CD4-positive, CD25-positive, alpha-beta regulatory T cell (primary cell): Measurements from ENCODE around the gene NDC1. TPM values are rescaled to one million over a fixed set of nuclear protein-coding genes. Genes with fewer than 3 reads are reported as not detected.

Experiments used
- ATAC-seq, 2 donors: fragments of 150-1000 bp; cut with Tn5 transposase; one replicate each; pipeline ENCODE4 v1.10.0; 2021; ENCODE audit warnings: low read depth in 2 of 2, moderate number of reproducible peaks in 2 of 2, moderate library complexity in 1 of 2
- DNase-seq, 3 donors: peaks; one replicate each; pipeline versions ENCODE4 v3.0.0 to v3.0.0-alpha.2; 2012 to 2022; ENCODE audit warnings: mixed read lengths in 1 of 3
- H3K27ac ChIP-seq: one replicate; pipeline ENCODE4 v1.7.0; 2013; ENCODE audit warnings: mild to moderate bottlenecking, low read length; ENCODE audit not compliant: insufficient read depth, poor library complexity, severe bottlenecking
- H3K27me3 ChIP-seq: one replicate; pipeline ENCODE4 v1.7.0; 2013; ENCODE audit warnings: low read length; ENCODE audit not compliant: control insufficient read depth, insufficient read depth
- H3K36me3 ChIP-seq: one replicate; pipeline ENCODE4 v1.7.0; 2013; ENCODE audit warnings: mild to moderate bottlenecking, low read length, moderate library complexity; ENCODE audit not compliant: control insufficient read depth, insufficient read depth
- H3K4me1 ChIP-seq: 2 replicates; pipeline ENCODE4 v1.7.0; 2013; ENCODE audit warnings: mild to moderate bottlenecking, low read length; ENCODE audit not compliant: insufficient read depth, control insufficient read depth, poor library complexity, severe bottlenecking
- H3K4me3 ChIP-seq: one replicate; pipeline ENCODE4 v1.7.0; 2013; ENCODE audit warnings: low read depth, mild to moderate bottlenecking, low read length, moderate library complexity
- H3K9me3 ChIP-seq, 2 experiments: 1 replicate in 1 of 2; 2 replicates in 1 of 2; pipeline ENCODE4 v1.7.0; 2013; ENCODE audit warnings: low read length in 2 of 2, mild to moderate bottlenecking in 1 of 2, moderate library complexity in 1 of 2; ENCODE audit not compliant: control insufficient read depth in 2 of 2
- H3K27ac Mint-ChIP-seq, 3 donors: one replicate each; pipeline ENCODE4 v1.8.0; 2020 to 2022; ENCODE audit warnings: mild to moderate bottlenecking in 3 of 3, mixed read lengths in 3 of 3, moderate library complexity in 2 of 3
- H3K27me3 Mint-ChIP-seq: one replicate; pipeline ENCODE4 v1.8.0; 2022; ENCODE audit warnings: mild to moderate bottlenecking, mixed read lengths
- H3K36me3 Mint-ChIP-seq: one replicate; pipeline ENCODE4 v1.8.0; 2020; ENCODE audit warnings: mixed read lengths
- H3K4me1 Mint-ChIP-seq, 4 donors: one replicate each; pipeline ENCODE4 v1.8.0; 2020 to 2022; ENCODE audit warnings: mixed read lengths in 4 of 4, mild to moderate bottlenecking in 1 of 4
- H3K4me3 Mint-ChIP-seq, 4 donors: one replicate each; pipeline ENCODE4 v1.8.0; 2020 to 2022; ENCODE audit warnings: mild to moderate bottlenecking in 4 of 4, mixed read lengths in 4 of 4, moderate library complexity in 3 of 4
- H3K9me3 Mint-ChIP-seq, 7 donors: one replicate each; pipeline ENCODE4 v1.8.0; 2020 to 2022; ENCODE audit warnings: mixed read lengths in 7 of 7, mild to moderate bottlenecking in 3 of 7, moderate library complexity in 2 of 7
- polyA plus RNA-seq, 4 donors: library from polyadenylated mRNA; unstranded; fragments of 300-500 nt; fragmentation: Illumina TruSeq; gene quantifications; one replicate each; pipeline ENCODE4 v1.2.3, GENCODE V29; 2021
- total RNA-seq: library from RNA; stranded (reverse); gene quantifications from one replicate; pipeline ENCODE4 v1.2.3, GENCODE V29; 2022

NDC1 gene
- total and polyA plus RNA-seq, 5 donors from 2014 or later: 3.3 to 6.4 (median 4.8) TPM

DNA sequence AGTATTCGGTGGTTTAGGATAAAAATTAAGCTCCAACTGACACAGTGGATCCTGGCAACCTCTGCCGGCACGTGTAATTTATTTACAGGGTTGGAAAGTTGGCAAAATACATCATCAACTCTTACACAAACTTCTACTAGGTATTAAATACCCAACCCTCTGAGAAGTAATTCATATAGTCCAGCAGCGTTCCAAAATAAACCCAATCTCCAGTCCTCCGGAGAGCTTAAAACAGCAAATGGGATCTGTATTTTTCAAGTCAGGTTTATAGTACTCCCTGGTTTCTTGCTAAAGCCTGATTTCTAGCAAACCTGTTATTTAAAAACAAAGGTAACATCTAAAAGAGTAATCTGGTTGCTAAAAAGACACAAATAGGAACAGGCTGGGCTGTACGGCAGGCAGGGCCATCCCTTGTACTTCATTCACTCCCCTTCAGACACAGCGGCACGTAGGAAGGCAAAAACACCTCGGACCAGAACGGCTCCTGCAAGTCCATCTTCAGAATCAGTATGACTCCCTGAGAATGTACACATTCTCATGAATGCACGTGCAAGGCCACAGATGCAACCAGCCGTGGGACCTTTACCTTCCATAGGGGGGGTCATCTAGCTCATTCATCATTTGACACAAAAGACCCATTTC lies 107.8 kb downstream of the NDC1 start:
- Histone ChIP-seq H3K27me3 (no peaks in the 10 kb centered on the region), H3K4me1 (no peaks in the 10 kb centered on the region), H3K9me3 (no peaks in the 10 kb centered on the region), H3K36me3 (no peaks in the 10 kb centered on the region), H3K4me3 (no peak overlapping the region), H3K27ac (no peak overlapping the region)
- H3K9me3 Mint-ChIP-seq: peaks cover 0 to 2% (median 0%) of the 10 kb centered on the region in 7 donors
- ATAC-seq (no peak), DNase-seq (no peak)
- H3K27me3 Mint-ChIP-seq: peaks cover 42% of the 10 kb centered on the region
- no peaks in the 10 kb centered on the region for H3K36me3 Mint-ChIP-seq
- no peak overlapping the region for H3K27ac Mint-ChIP-seq
- H3K4me1 Mint-ChIP-seq: no peaks in the 10 kb centered on the region
- no peak overlapping the region for H3K4me3 Mint-ChIP-seq

DNA sequence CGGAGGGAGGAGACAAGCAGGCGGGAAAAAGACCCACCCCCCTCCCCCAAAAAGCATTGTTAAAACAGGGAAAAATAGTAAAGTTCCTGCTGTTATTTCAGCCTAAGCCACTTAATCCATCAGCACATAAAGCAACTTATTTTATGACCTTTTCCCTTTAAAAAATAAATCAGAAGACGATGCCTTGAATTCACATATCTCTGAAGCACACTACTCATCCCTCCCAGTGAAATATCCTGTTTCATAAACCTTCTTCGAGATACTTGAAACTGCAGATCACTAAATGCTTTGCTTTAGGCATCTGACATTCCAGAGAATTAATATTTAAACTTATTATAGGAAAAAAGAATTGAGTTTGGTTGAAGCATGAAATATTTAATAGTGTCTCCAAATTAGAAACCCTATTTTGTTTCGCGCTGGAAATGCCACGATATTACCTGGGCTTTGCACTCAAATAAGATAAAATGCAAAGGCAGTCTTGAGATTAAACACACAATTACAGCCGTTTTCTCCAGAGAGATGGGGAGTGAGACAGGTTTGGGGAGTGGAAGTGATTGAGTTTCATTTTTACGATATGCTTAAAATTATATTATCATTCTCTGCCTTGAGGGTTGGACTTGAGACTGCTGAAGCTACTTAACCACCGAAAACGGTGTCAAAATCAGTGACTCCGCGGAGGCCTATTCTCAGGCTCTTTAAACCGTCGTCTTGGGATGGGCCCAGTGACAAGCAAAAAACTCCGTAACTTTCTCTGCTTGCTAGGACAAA lies 108.5 kb downstream of the NDC1 start:
- H3K36me3 ChIP-seq: no peaks in the 10 kb centered on the region
- H3K27ac Mint-ChIP-seq: no peak overlapping the region

GRCh38 chr1:53728702-53729455 lies 109.2 kb downstream of the NDC1 start:
- Mint-ChIP-seq H3K36me3 (no peaks in the 10 kb centered on the region), H3K4me3 (no peak overlapping the region), H3K4me1 (no peaks in the 10 kb centered on the region), H3K9me3 (peaks cover 0 to 2% (median 0%) of the 10 kb centered on the region in 7 donors), H3K27ac (no peak overlapping the region), H3K27me3 (peaks cover 37% of the 10 kb centered on the region)
- Histone ChIP-seq H3K36me3 (no peaks in the 10 kb centered on the region), H3K9me3 (no peaks in the 10 kb centered on the region), H3K4me3 (no peak overlapping the region), H3K4me1 (no peaks in the 10 kb centered on the region), H3K27ac (no peak overlapping the region), H3K27me3 (no peaks in the 10 kb centered on the region)
- DNase-seq (no peak), ATAC-seq (no peak)

More for the DNA sequence above, 108.5 kb downstream of the NDC1 start:
- Mint-ChIP-seq H3K4me3 (no peak overlapping the region), H3K36me3 (no peaks in the 10 kb centered on the region), H3K4me1 (no peaks in the 10 kb centered on the region), H3K27me3 (peaks cover 39% of the 10 kb centered on the region), H3K9me3 (peaks cover 0 to 2% (median 0%) of the 10 kb centered on the region in 7 donors)
- ATAC-seq: no peak
- no peaks in the 10 kb centered on the region for H3K9me3 ChIP-seq
- no peaks in the 10 kb centered on the region for H3K4me1 ChIP-seq
- H3K27ac ChIP-seq: no peak overlapping the region
- no peaks in the 10 kb centered on the region for H3K27me3 ChIP-seq
- no peak overlapping the region for H3K4me3 ChIP-seq
- DNase-seq: no peak

- H3K27ac Mint-ChIP-seq: no peak overlapping the region
- Histone ChIP-seq H3K9me3 (no peaks in the 10 kb centered on the region), H3K27me3 (no peaks in the 10 kb centered on the region), H3K36me3 (no peaks in the 10 kb centered on the region), H3K4me3 (no peak overlapping the region), H3K27ac (no peak overlapping the region), H3K4me1 (no peaks in the 10 kb centered on the region)
- H3K4me3 Mint-ChIP-seq: no peak overlapping the region
- H3K27me3 Mint-ChIP-seq: peaks cover 30% of the 10 kb centered on the region
- H3K9me3 Mint-ChIP-seq: peaks cover 0 to 2% (median 0%) of the 10 kb centered on the region in 7 donors
- no peak for ATAC-seq
- no peaks in the 10 kb centered on the region for H3K36me3 Mint-ChIP-seq
- H3K4me1 Mint-ChIP-seq: no peaks in the 10 kb centered on the region
- DNase-seq: no peak
Observed at GRCh38 chr1:53728196-53728595, 109.9 kb downstream of the NDC1 start.

DNA sequence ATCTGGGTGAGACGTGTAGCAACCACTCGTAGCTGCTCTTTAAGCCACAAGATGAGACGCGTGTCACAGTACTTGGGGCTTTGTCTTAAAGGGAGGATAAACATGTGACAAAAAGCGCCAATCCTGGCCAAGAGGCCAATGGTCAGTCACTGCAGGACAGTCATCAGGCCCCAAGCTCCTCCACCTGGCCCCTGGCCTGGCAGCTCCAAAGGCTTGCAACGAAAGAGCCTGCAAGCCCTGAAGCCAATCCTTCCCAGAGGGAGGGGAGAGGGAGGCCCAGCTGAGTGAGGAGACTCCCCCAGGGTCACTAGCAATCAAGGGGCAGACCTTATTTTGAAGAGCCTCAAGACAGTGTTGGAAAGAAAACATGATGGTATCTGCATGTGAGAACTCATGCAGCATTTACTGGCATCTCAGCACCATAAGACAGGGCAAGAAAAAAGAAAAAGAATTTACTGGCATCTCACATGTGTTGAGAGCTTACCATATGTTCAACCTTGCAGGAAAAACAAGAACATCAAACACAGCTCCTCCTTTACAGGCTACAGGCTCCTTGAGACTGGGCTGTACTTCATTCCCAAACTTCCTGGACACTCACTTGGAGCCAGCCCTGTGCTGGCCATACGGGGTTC lies 110.5 kb downstream of the NDC1 start:
- Histone ChIP-seq H3K4me1 (no peaks in the 10 kb centered on the region), H3K27me3 (no peaks in the 10 kb centered on the region), H3K27ac (no peak overlapping the region), H3K4me3 (no peak overlapping the region), H3K9me3 (no peaks in the 10 kb centered on the region), H3K36me3 (no peaks in the 10 kb centered on the region)
- peaks cover 0 to 2% (median 0%) of the 10 kb centered on the region in 7 donors for H3K9me3 Mint-ChIP-seq
- H3K4me1 Mint-ChIP-seq: no peaks in the 10 kb centered on the region
- no peak overlapping the region for H3K27ac Mint-ChIP-seq
- no peak for DNase-seq
- peaks cover 25% of the 10 kb centered on the region for H3K27me3 Mint-ChIP-seq
- no peaks in the 10 kb centered on the region for H3K36me3 Mint-ChIP-seq
- no peak for ATAC-seq
- H3K4me3 Mint-ChIP-seq: no peak overlapping the region

GRCh38 chr1:53726009-53726600 lies 112.0 kb downstream of the NDC1 start:
- Histone ChIP-seq H3K27me3 (no peaks in the 10 kb centered on the region), H3K4me1 (no peaks in the 10 kb centered on the region), H3K36me3 (no peaks in the 10 kb centered on the region), H3K4me3 (no peak overlapping the region), H3K9me3 (no peaks in the 10 kb centered on the region), H3K27ac (no peak overlapping the region)
- ATAC-seq: no peak
- Mint-ChIP-seq H3K27me3 (peaks cover 30% of the 10 kb centered on the region), H3K9me3 (no peaks in the 10 kb centered on the region), H3K36me3 (no peaks in the 10 kb centered on the region), H3K4me1 (no peaks in the 10 kb centered on the region), H3K27ac (no peak overlapping the region), H3K4me3 (no peak overlapping the region)
- no peak for DNase-seq

DNA sequence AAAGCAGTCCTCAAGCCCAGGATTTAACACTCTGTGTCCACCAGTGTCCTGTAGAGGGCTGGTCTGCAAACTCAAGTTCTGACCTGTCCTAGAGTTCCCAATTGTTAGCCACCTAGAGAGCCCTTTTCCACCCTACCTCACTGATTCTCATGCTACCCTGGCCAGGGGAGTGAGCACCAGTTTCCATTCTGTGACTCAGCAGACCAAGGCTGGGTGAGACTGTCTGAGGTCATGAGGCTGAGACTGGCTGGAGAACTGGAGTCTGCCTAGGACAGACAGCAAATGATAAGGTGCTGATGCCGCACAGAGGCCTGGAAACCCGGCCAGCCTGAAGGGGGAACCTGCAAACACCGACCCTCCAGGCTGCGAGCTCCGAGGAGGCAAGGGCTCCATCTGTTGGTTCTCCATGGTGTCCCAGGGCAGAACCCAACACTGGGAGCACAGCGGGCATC lies 112.8 kb downstream of the NDC1 start:
- H3K4me3 Mint-ChIP-seq: no peak overlapping the region
- Histone ChIP-seq H3K4me1 (no peaks in the 10 kb centered on the region), H3K4me3 (no peak overlapping the region), H3K27ac (no peak overlapping the region), H3K27me3 (no peaks in the 10 kb centered on the region), H3K36me3 (no peaks in the 10 kb centered on the region), H3K9me3 (no peaks in the 10 kb centered on the region)
- no peak overlapping the region for H3K27ac Mint-ChIP-seq
- ATAC-seq: no peak
- H3K27me3 Mint-ChIP-seq: peaks cover 25% of the 10 kb centered on the region
- DNase-seq: no peak
- H3K9me3 Mint-ChIP-seq: no peaks in the 10 kb centered on the region
- H3K36me3 Mint-ChIP-seq: no peaks in the 10 kb centered on the region
- H3K4me1 Mint-ChIP-seq: no peaks in the 10 kb centered on the region
